HFF-Myc (cell line): Measurements from ENCODE around the gene CDC5L.
A peak's percentile ranks its signal among the peaks of the same experiment; 100 is the strongest.

Experiments
- DNase-seq: peaks from one replicate; pipeline ENCODE4 v3.0.0-alpha.2; 2011; ENCODE audit warnings: low read depth; ENCODE audit errors: extremely low read depth
- H3K4me3 ChIP-seq: replicated peaks from 2 replicates; pipeline ENCODE4 v1.5.1; 2011; ENCODE audit warnings: low read depth, mild to moderate bottlenecking, control low read depth, low read length
- CTCF ChIP-seq: IDR thresholded peaks from 2 replicates; pipeline ENCODE4 v1.5.1; 2012; ENCODE audit warnings: mild to moderate bottlenecking, low read depth, low read length, control low read depth; ENCODE audit errors: missing control alignments

CDC5L gene

GRCh38 chr6:44428682-44429081 is 41.2 kb downstream of the CDC5L start:
- no peak overlapping the region for H3K4me3 ChIP-seq
- no peak for TF ChIP-seq CTCF
- DNase-seq: no peak

- H3K4me3 ChIP-seq: no peak overlapping the region
- no peak for TF ChIP-seq CTCF
- DNase-seq: peak; percentile 33
Observed at GRCh38 chr6:44430326-44430725, 42.8 kb downstream of the CDC5L start.

GRCh38 chr6:44431118-44431725 is 43.7 kb downstream of the CDC5L start:
- peak; percentile 52 for DNase-seq
- peak; percentile 66 for TF ChIP-seq CTCF

GRCh38 chr6:44432227-44432626 is 44.7 kb downstream of the CDC5L start:
- TF ChIP-seq CTCF: no peak
- DNase-seq: no peak
- H3K4me3 ChIP-seq: no peak overlapping the region

More at GRCh38 chr6:44431118-44431725, 43.7 kb downstream of the CDC5L start:
- H3K4me3 ChIP-seq: no peak overlapping the region

GRCh38 chr6:44432726-44433125 is 45.2 kb downstream of the CDC5L start:
- TF ChIP-seq CTCF: no peak

GRCh38 chr6:44435500-44435899 is 48.0 kb downstream of the CDC5L start:
- DNase-seq: no peak
- H3K4me3 ChIP-seq: no peak overlapping the region
- no peak for TF ChIP-seq CTCF

More at GRCh38 chr6:44432726-44433125, 45.2 kb downstream of the CDC5L start:
- no peak for DNase-seq
- no peak overlapping the region for H3K4me3 ChIP-seq

GRCh38 chr6:44438827-44439226 is 51.3 kb downstream of the CDC5L start:
- no peak overlapping the region for H3K4me3 ChIP-seq
- no peak for TF ChIP-seq CTCF
- no peak for DNase-seq
